Panc1 (cell line): ENCODE data around the gene FUS. TPM values are rescaled to one million over a fixed set of nuclear protein-coding genes. Genes with fewer than 3 reads are reported as not detected.

Experiments
- ATAC-seq: fragments of 200-7000 bp; cut with Tn5 transposase; 2 replicates; pipeline ENCODE4 v1.9.1; 2020; ENCODE audit warnings: mild to moderate bottlenecking, moderate library complexity
- BruUV-seq: library from RNA; stranded (reverse); fragments of 400-500 nt; replicated peaks from 2 replicates; lab custom pipeline; 2021; lab: Mats Ljungman, UMichigan
- CTCF ChIA-PET: fragments of 300-600 bp; sonication (Branson Sonifier 250); formaldehyde crosslinking; loops from one replicate; lab custom pipeline; 2022; ENCODE audit warnings: antibody characterized with exemption; lab: Charles Lee
- POLR2A ChIA-PET: fragments of 300-600 bp; sonication (Branson Sonifier 250); formaldehyde crosslinking; loops from one replicate; lab custom pipeline; 2022; ENCODE audit warnings: antibody characterized with exemption; lab: Charles Lee
- DNase-seq: peaks from one replicate; pipeline ENCODE4 v3.0.0-alpha.2; 2010; ENCODE audit warnings: low read depth, low spot score
- H3K27ac ChIP-seq: 2 replicates; pipeline ENCODE4 v1.5.1; 2011; ENCODE audit warnings: mild to moderate bottlenecking, low read length, inconsistent platforms
- H3K27me3 ChIP-seq: fragments of 200-500 bp; sonication (Bioruptor generic); 2 replicates; pipeline ENCODE4 v1.6.0; 2014; ENCODE audit warnings: low read length, inconsistent platforms; ENCODE audit not compliant: control insufficient read depth, insufficient read depth
- H3K36me3 ChIP-seq: fragments of 200-500 bp; sonication (Bioruptor generic); 2 replicates; pipeline ENCODE4 v1.5.1; 2014; ENCODE audit warnings: inconsistent platforms, mild to moderate bottlenecking, low read length, moderate library complexity; ENCODE audit not compliant: control insufficient read depth, insufficient read depth
- H3K4me1 ChIP-seq: 2 replicates; pipeline ENCODE4 v1.5.1; 2011; ENCODE audit warnings: inconsistent platforms, mild to moderate bottlenecking, low read length, moderate library complexity; ENCODE audit not compliant: control insufficient read depth, insufficient read depth
- H3K4me3 ChIP-seq, 2 experiments: 2 replicates each; pipeline ENCODE4 v1.5.1; 2011 to 2012; ENCODE audit warnings: low read depth in 2 of 2, low read length in 2 of 2, mild to moderate bottlenecking in 2 of 2, inconsistent platforms in 1 of 2, moderate library complexity in 1 of 2
- H3K9me3 ChIP-seq: fragments of 200-500 bp; sonication (Bioruptor generic); 2 replicates; pipeline ENCODE4 v1.5.1; 2014; ENCODE audit warnings: low read depth, mild to moderate bottlenecking, inconsistent platforms, low read length, moderate library complexity; ENCODE audit not compliant: control insufficient read depth, insufficient read depth
- CTCF ChIP-seq: fragments of 450-650 bp; IDR thresholded peaks from 2 replicates; pipeline ENCODE4 v1.5.1; 2017; ENCODE audit warnings: mild to moderate bottlenecking
- POLR2AphosphoS5 ChIP-seq: IDR thresholded peaks from 2 replicates; pipeline ENCODE4 v1.6.1; 2012; ENCODE audit warnings: mild to moderate bottlenecking, low read depth, low read length, moderate library complexity
- REST ChIP-seq, 2 experiments: IDR thresholded peaks; 2 replicates each; pipeline ENCODE4 v1.6.1; 2011 to 2012; ENCODE audit warnings: low read depth in 2 of 2, control low read depth in 1 of 2, low read length in 1 of 2, mild to moderate bottlenecking in 1 of 2, moderate library complexity in 1 of 2; ENCODE audit not compliant: insufficient read depth in 1 of 2
- SIN3A ChIP-seq: IDR thresholded peaks from 2 replicates; pipeline ENCODE4 v1.6.1; 2012; ENCODE audit warnings: low read depth, mild to moderate bottlenecking, low read length, moderate library complexity, borderline replicate concordance; ENCODE audit not compliant: insufficient read depth
- TCF7L2 ChIP-seq: IDR thresholded peaks from 2 replicates; pipeline ENCODE4 v1.6.1; 2011; ENCODE audit warnings: mild to moderate bottlenecking, low read depth, low read length, inconsistent platforms
- in situ Hi-C: cut with HindIII; loops from 2 replicates; pipeline ENCODE4 v1.10.0; 2016; ENCODE audit warnings: low sequenced_read_pairs, low pct_unique_long_range_greater_than_20kb
- intact Hi-C: fragments of 100-400 bp; cut with micrococcal nuclease; formaldehyde crosslinking; loops from one replicate; pipeline ENCODE4 v1.10.0; 2022; ENCODE audit not compliant: unreplicated experiment
- total RNA-seq: library from RNA; stranded (reverse); gene quantifications from one replicate; pipeline ENCODE4 v1.2.1, GENCODE V29; 2021; ENCODE audit not compliant: unreplicated experiment

Gene FUS
- total RNA-seq, 1 experiment from 2014 or later: 441 TPM

- H3K4me3 ChIP-seq: no peak overlapping the region
- in situ Hi-C loops (no loop called here), intact Hi-C loops (no loop called here)
- ChIA-PET POLR2A (no interaction called here), CTCF (interaction anchor here (1.2 kb wide), 1 partner anchor 9 kb away, joined by 5 read pairs; no protein-coding TSS in a partner anchor)
- TF ChIP-seq TCF7L2 (no peak), REST (IDR thresholded peaks at IDR 0.05; ENCODE audit: insufficient read depth in 1 of 2, low read depth in 2 of 2, low read length in 1 of 2) (no peak), POLR2AphosphoS5 (no peak), CTCF (no peak), SIN3A (no peak)
- no peaks in the 10 kb centered on the region for H3K9me3 ChIP-seq
- H3K36me3 ChIP-seq: no peaks in the 10 kb centered on the region
- DNase-seq: no peak
- H3K27ac ChIP-seq: no peak overlapping the region
- no TSS peak for BruUV-seq
- H3K27me3 ChIP-seq: no peaks in the 10 kb centered on the region
- H3K4me1 ChIP-seq: no peaks in the 10 kb centered on the region
- ATAC-seq: no peak
Observed at GRCh38 chr16:31133046-31133501, 46.9 kb upstream of the FUS start.

GRCh38 chr16:31134091-31134571 is 45.8 kb upstream of the FUS start:
- intact Hi-C loops: no loop called here
- in situ Hi-C loops: no loop called here
- CTCF ChIA-PET: interaction anchor here (0.5 to 0.7 kb wide), 2 partner anchors 17 to 260 kb away, joined by 4 to 9 read pairs; no protein-coding TSS in a partner anchor
- TF ChIP-seq SIN3A (no peak), POLR2AphosphoS5 (no peak), REST (IDR thresholded peaks at IDR 0.05; ENCODE audit: insufficient read depth in 1 of 2, low read depth in 2 of 2, low read length in 1 of 2) (no peak), TCF7L2 (no peak), CTCF (no peak)
- DNase-seq (no peak), ATAC-seq (no peak)
- Histone ChIP-seq H3K4me3 (no peak overlapping the region), H3K27me3 (no peaks in the 10 kb centered on the region), H3K27ac (no peak overlapping the region), H3K36me3 (no peaks in the 10 kb centered on the region), H3K9me3 (no peaks in the 10 kb centered on the region), H3K4me1 (peaks cover 9% of the 10 kb centered on the region)
- no TSS peak for BruUV-seq
- POLR2A ChIA-PET: no interaction called here
